ENCODE data around the gene ITGA8. TPM values are rescaled to one million over a fixed set of nuclear protein-coding genes. Genes with fewer than 3 reads are reported as not detected.

ITGA8 gene
- polyA plus RNA-seq, 1 donor (not counting 4 experiments of a cell fraction or from before 2014, with no cell fraction given), result not detected

GRCh38 chr10:15751046-15751445 is 31.3 kb upstream of the ITGA8 start:
- H3K4me1 ChIP-seq (ENCODE audit: control insufficient read depth, extremely low read depth, insufficient read depth, low read length), result no peaks in the 10 kb centered on the region
- no peaks in the 10 kb centered on the region for H3K9me3 ChIP-seq (ENCODE audit: control insufficient read depth, low read depth, low read length)
- no peak for FAIRE-seq
- TF ChIP-seq CTCF (optimal IDR thresholded peaks at IDR 0.05 in 1 of 3, IDR thresholded peaks at IDR 0.05 in 1 of 3, conservative IDR thresholded peaks at IDR 0.05 in 1 of 3; ENCODE audit: extremely low read depth in 1 of 3, insufficient read depth in 2 of 3, low read length in 3 of 3), result no peak
- no peak for TF ChIP-seq EZH2 (IDR thresholded peaks at IDR 0.05; ENCODE audit: low read length)
- no peak overlapping the region for H3K4me3 ChIP-seq (ENCODE audit: control insufficient read depth in 2 of 3, extremely low read depth in 1 of 3, insufficient read depth in 2 of 3, low read depth in 1 of 3, low read length in 3 of 3)
- dilution Hi-C loops (cut with MboI; ENCODE audit: extremely low pct_ligation_motif_present, low sequenced_read_pairs), result no loop called here
- no peaks in the 10 kb centered on the region for H3K27me3 ChIP-seq (ENCODE audit: control insufficient read depth, extremely low read depth, insufficient read depth, low read length)
- no peak overlapping the region for H3K9ac ChIP-seq (ENCODE audit: control insufficient read depth, extremely low read depth, insufficient read depth, low read length)
- no peak overlapping the region for H3K27ac ChIP-seq (ENCODE audit: control insufficient read depth, insufficient read depth, low read length)
- H3K4me2 ChIP-seq (ENCODE audit: control insufficient read depth, extremely low read depth, insufficient read depth, low read depth, low read length), result no peak overlapping the region
- H3K79me2 ChIP-seq (ENCODE audit: control insufficient read depth, insufficient read depth, low read length), result no peaks in the 10 kb centered on the region
- DNase-seq (ENCODE audit: low read depth, low spot score), result no peak
- no peak overlapping the region for H2AFZ ChIP-seq (ENCODE audit: control insufficient read depth, low read length)
- H4K20me1 ChIP-seq (ENCODE audit: control insufficient read depth, extremely low read depth, insufficient read depth, low read length), result no peaks in the 10 kb centered on the region
- no peaks in the 10 kb centered on the region for H3K36me3 ChIP-seq (ENCODE audit: control insufficient read depth in 2 of 2, extremely low read depth in 1 of 2, insufficient read depth in 2 of 2, low read length in 2 of 2)
- no peaks in the 10 kb centered on the region for H3K9me1 ChIP-seq (ENCODE audit: control insufficient read depth, extremely low read depth, insufficient read depth, low read length)

- Histone ChIP-seq H3K27me3 (ENCODE audit: control insufficient read depth, extremely low read depth, insufficient read depth, low read length) (no peaks in the 10 kb centered on the region), H3K9me3 (ENCODE audit: control insufficient read depth, low read depth, low read length) (no peaks in the 10 kb centered on the region), H3K4me1 (ENCODE audit: control insufficient read depth, extremely low read depth, insufficient read depth, low read length) (no peaks in the 10 kb centered on the region), H2AFZ (ENCODE audit: control insufficient read depth, low read length) (no peak overlapping the region), H3K4me3 (ENCODE audit: control insufficient read depth in 2 of 3, extremely low read depth in 1 of 3, insufficient read depth in 2 of 3, low read depth in 1 of 3, low read length in 3 of 3) (no peak overlapping the region), H3K36me3 (ENCODE audit: control insufficient read depth in 2 of 2, extremely low read depth in 1 of 2, insufficient read depth in 2 of 2, low read length in 2 of 2) (no peaks in the 10 kb centered on the region), H3K79me2 (ENCODE audit: control insufficient read depth, insufficient read depth, low read length) (no peaks in the 10 kb centered on the region), H4K20me1 (ENCODE audit: control insufficient read depth, extremely low read depth, insufficient read depth, low read length) (no peaks in the 10 kb centered on the region), H3K27ac (ENCODE audit: control insufficient read depth, insufficient read depth, low read length) (no peak overlapping the region), H3K9me1 (ENCODE audit: control insufficient read depth, extremely low read depth, insufficient read depth, low read length) (no peaks in the 10 kb centered on the region), H3K9ac (ENCODE audit: control insufficient read depth, extremely low read depth, insufficient read depth, low read length) (no peak overlapping the region), H3K4me2 (ENCODE audit: control insufficient read depth, extremely low read depth, insufficient read depth, low read depth, low read length) (no peak overlapping the region)
- no peak for DNase-seq (ENCODE audit: low read depth, low spot score)
- no peak for FAIRE-seq
- TF ChIP-seq CTCF (optimal IDR thresholded peaks at IDR 0.05 in 1 of 3, IDR thresholded peaks at IDR 0.05 in 1 of 3, conservative IDR thresholded peaks at IDR 0.05 in 1 of 3; ENCODE audit: extremely low read depth in 1 of 3, insufficient read depth in 2 of 3, low read length in 3 of 3) (no peak), EZH2 (IDR thresholded peaks at IDR 0.05; ENCODE audit: low read length) (no peak)
- dilution Hi-C loops (cut with MboI; ENCODE audit: extremely low pct_ligation_motif_present, low sequenced_read_pairs), result no loop called here
These were observed 28.4 kb upstream of the ITGA8 start for GRCh38 chr10:15748126-15748525.
